Mesendoderm (in vitro differentiated cells): ENCODE data around the gene NPW.
A peak's percentile ranks its signal among the peaks of the same experiment; 100 is the strongest.

Experiments used
- DNase-seq: peaks from one replicate; pipeline ENCODE4 v3.0.0; 2013
- H2AK5ac ChIP-seq: 2 replicates; pipeline ENCODE4 v1.6.1; 2013; ENCODE audit warnings: low read length, inconsistent platforms
- H2BK120ac ChIP-seq: 2 replicates; pipeline ENCODE4 v1.6.1; 2013; ENCODE audit warnings: low read depth, mild to moderate bottlenecking, low read length, moderate library complexity, mixed read lengths
- H2BK15ac ChIP-seq: replicated peaks from 2 replicates; pipeline ENCODE4 v1.6.1; 2013; ENCODE audit warnings: low read depth, mild to moderate bottlenecking, moderate library complexity
- H2BK5ac ChIP-seq: 2 replicates; pipeline ENCODE4 v1.6.1; 2013; ENCODE audit warnings: low read length, inconsistent platforms
- H3K18ac ChIP-seq: 2 replicates; pipeline ENCODE4 v1.6.1; 2013; ENCODE audit warnings: mild to moderate bottlenecking, low read length, mixed read lengths
- H3K23ac ChIP-seq: one replicate; pipeline ENCODE4 v1.6.1; 2013; ENCODE audit warnings: low read length
- H3K27ac ChIP-seq: 2 replicates; pipeline ENCODE4 v1.5.1; 2013; ENCODE audit warnings: low read depth, mild to moderate bottlenecking, inconsistent platforms, low read length, moderate library complexity
- H3K27me3 ChIP-seq: 2 replicates; pipeline ENCODE4 v1.6.1; 2013; ENCODE audit warnings: low read length, control low read depth, mild to moderate bottlenecking, inconsistent platforms; ENCODE audit not compliant: insufficient read depth, poor library complexity
- H3K36me3 ChIP-seq: 2 replicates; pipeline ENCODE4 v1.6.1; 2013; ENCODE audit warnings: low read length, inconsistent platforms; ENCODE audit not compliant: control insufficient read depth, insufficient read depth
- H3K4ac ChIP-seq: one replicate; pipeline ENCODE4 v1.6.1; 2013; ENCODE audit warnings: low read depth, mild to moderate bottlenecking, low read length, moderate library complexity
- H3K4me1 ChIP-seq: 2 replicates; pipeline ENCODE4 v1.6.1; 2013; ENCODE audit warnings: low read depth, low read length, inconsistent platforms; ENCODE audit not compliant: control insufficient read depth
- H3K4me2 ChIP-seq: 2 replicates; pipeline ENCODE4 v1.6.1; 2013; ENCODE audit warnings: low read length
- H3K4me3 ChIP-seq: 2 replicates; pipeline ENCODE4 v1.5.1; 2013; ENCODE audit warnings: mild to moderate bottlenecking, low read length
- H3K56ac ChIP-seq: one replicate; pipeline ENCODE4 v1.6.1; 2013; ENCODE audit warnings: low read length
- H3K79me1 ChIP-seq: 2 replicates; pipeline ENCODE4 v1.6.1; 2013; ENCODE audit warnings: low read length, inconsistent platforms
- H3K79me2 ChIP-seq: 2 replicates; pipeline ENCODE4 v1.6.1; 2013; ENCODE audit warnings: mild to moderate bottlenecking, low read length; ENCODE audit not compliant: control insufficient read depth, insufficient read depth
- H3K9ac ChIP-seq: 2 replicates; pipeline ENCODE4 v1.6.1; 2013; ENCODE audit warnings: low read length, inconsistent platforms
- H4K5ac ChIP-seq: one replicate; pipeline ENCODE4 v1.6.1; 2013; ENCODE audit warnings: low read length
- H4K8ac ChIP-seq: one replicate; pipeline ENCODE4 v1.6.1; 2013; ENCODE audit warnings: low read depth, mild to moderate bottlenecking, control low read depth, low read length, moderate library complexity
- WGBS: extraction: QIAGEN DNeasy Blood & Tissue Kit; methylation state at CpG from one replicate; pipeline ENCODE4 v1.1.7; 2013; ENCODE audit warnings: low lambda C conversion rate, missing lambda C conversion rate; ENCODE audit not compliant: insufficient coverage; ENCODE audit errors: extremely low coverage; 5-methylcytosine and 5-hydroxymethylcytosine counted together

NPW gene

GRCh38 chr16:2025878-2026460 is 6.4 kb downstream of the NPW start:
- no peak overlapping the region for H3K18ac ChIP-seq
- no peak overlapping the region for H4K5ac ChIP-seq
- H3K4ac ChIP-seq: no peak overlapping the region
- H2BK15ac ChIP-seq: no peak overlapping the region
- no peak overlapping the region for H3K9ac ChIP-seq
- H3K23ac ChIP-seq: no peak overlapping the region
- no peaks in the 10 kb centered on the region for H3K36me3 ChIP-seq
- no peaks in the 10 kb centered on the region for H3K27me3 ChIP-seq
- H3K56ac ChIP-seq: no peak overlapping the region
- no peaks in the 10 kb centered on the region for H3K79me2 ChIP-seq
- H3K4me1 ChIP-seq: no peaks in the 10 kb centered on the region
- H2BK5ac ChIP-seq: no peak overlapping the region
- no peak for DNase-seq
- H3K27ac ChIP-seq: no peak overlapping the region
- no peak overlapping the region for H2AK5ac ChIP-seq
- H3K4me2 ChIP-seq: no peak overlapping the region
- no peaks in the 10 kb centered on the region for H3K79me1 ChIP-seq
- WGBS: no CpG with 5 or more reads among the region's 16 CpGs
- H3K4me3 ChIP-seq: no peak overlapping the region
- H2BK120ac ChIP-seq: no peak overlapping the region
- no peak overlapping the region for H4K8ac ChIP-seq

GRCh38 chr16:2026461-2027023 is 7.0 kb downstream of the NPW start, which contains the start of gene NHERF2:
TSS of gene NHERF2 (plus strand) at chr16:2026902. CDS start at chr16:2027006, 104 bp downstream.
- Histone ChIP-seq H3K4me2 (peak within 1 kb of the TSS; percentile 36), H3K4me1 (no peaks in the 10 kb centered on the region), H2BK120ac (no peak within 1 kb of the TSS), H2BK15ac (no peak within 1 kb of the TSS), H3K27ac (no peak within 1 kb of the TSS), H3K4ac (no peak within 1 kb of the TSS), H3K23ac (no peak within 1 kb of the TSS), H4K8ac (no peak within 1 kb of the TSS), H4K5ac (no peak within 1 kb of the TSS), H3K27me3 (no peaks in the 10 kb centered on the region), H2AK5ac (no peak within 1 kb of the TSS), H3K56ac (peak within 1 kb of the TSS; percentile 78), H3K18ac (no peak within 1 kb of the TSS), H2BK5ac (no peak within 1 kb of the TSS), H3K79me1 (no peaks in the 10 kb centered on the region), H3K9ac (peak within 1 kb of the TSS; percentile 61), H3K79me2 (no peaks in the 10 kb centered on the region), H3K36me3 (no peaks in the 10 kb centered on the region), H3K4me3 (no peak within 1 kb of the TSS)
- no peak for DNase-seq
- WGBS: no CpG with 5 or more reads among the region's 59 CpGs

GRCh38 chr16:2027024-2028010 is 7.7 kb downstream of the NPW start:
- Histone ChIP-seq H3K18ac (no peak overlapping the region), H3K23ac (no peak overlapping the region), H3K56ac (peak overlapping the region; percentile 67), H3K4me2 (peak overlapping the region; percentile 36), H2BK5ac (no peak overlapping the region), H3K27ac (no peak overlapping the region), H4K5ac (no peak overlapping the region), H3K36me3 (no peaks in the 10 kb centered on the region), H2BK120ac (no peak overlapping the region), H3K4me3 (no peak overlapping the region), H3K79me1 (no peaks in the 10 kb centered on the region), H3K4ac (no peak overlapping the region), H3K4me1 (no peaks in the 10 kb centered on the region), H2AK5ac (no peak overlapping the region), H3K9ac (peak overlapping the region; percentile 53), H3K79me2 (no peaks in the 10 kb centered on the region), H4K8ac (no peak overlapping the region), H3K27me3 (no peaks in the 10 kb centered on the region), H2BK15ac (no peak overlapping the region)
- WGBS: no CpG with 5 or more reads among the region's 76 CpGs
- DNase-seq: no peak

GRCh38 chr16:2028146-2028545 is 8.6 kb downstream of the NPW start:
- DNase-seq: no peak
- Histone ChIP-seq H3K79me1 (no peaks in the 10 kb centered on the region), H2BK15ac (no peak overlapping the region), H2AK5ac (no peak overlapping the region), H2BK5ac (no peak overlapping the region), H3K27me3 (no peaks in the 10 kb centered on the region), H3K27ac (no peak overlapping the region), H3K4me3 (no peak overlapping the region), H3K4ac (no peak overlapping the region), H3K36me3 (no peaks in the 10 kb centered on the region), H4K8ac (no peak overlapping the region), H3K23ac (no peak overlapping the region), H3K4me1 (no peaks in the 10 kb centered on the region), H4K5ac (no peak overlapping the region), H3K18ac (no peak overlapping the region), H3K56ac (no peak overlapping the region), H2BK120ac (no peak overlapping the region), H3K4me2 (no peak overlapping the region), H3K79me2 (no peaks in the 10 kb centered on the region), H3K9ac (no peak overlapping the region)
- WGBS: no CpG with 5 or more reads among the region's 3 CpGs

- Histone ChIP-seq H3K4me3 (no peak overlapping the region), H3K23ac (no peak overlapping the region), H3K27ac (no peak overlapping the region), H3K9ac (no peak overlapping the region), H3K4ac (no peak overlapping the region), H4K5ac (no peak overlapping the region), H3K79me2 (no peaks in the 10 kb centered on the region), H3K4me2 (no peak overlapping the region), H2AK5ac (no peak overlapping the region), H2BK120ac (no peak overlapping the region), H3K27me3 (no peaks in the 10 kb centered on the region), H2BK15ac (no peak overlapping the region), H3K56ac (no peak overlapping the region), H3K18ac (no peak overlapping the region), H4K8ac (no peak overlapping the region), H3K4me1 (no peaks in the 10 kb centered on the region), H3K79me1 (no peaks in the 10 kb centered on the region), H3K36me3 (no peaks in the 10 kb centered on the region), H2BK5ac (no peak overlapping the region)
- no CpG with 5 or more reads among the region's 18 CpGs for WGBS
- DNase-seq: no peak
Measured at GRCh38 chr16:2028620-2029220, 9.1 kb downstream of the NPW start.
